Measurements from ENCODE around the gene HCCS. TPM values are rescaled to one million over a fixed set of nuclear protein-coding genes. Genes with fewer than 3 reads are reported as not detected.
"Not testable (repeated sequence)": the region's sequence is repeated elsewhere in the genome, so short reads cannot be mapped to it uniquely, and the experiment has no call there.

Gene HCCS
- total RNA-seq, 1 donor from 2014 or later = 57.7 TPM

DNA sequence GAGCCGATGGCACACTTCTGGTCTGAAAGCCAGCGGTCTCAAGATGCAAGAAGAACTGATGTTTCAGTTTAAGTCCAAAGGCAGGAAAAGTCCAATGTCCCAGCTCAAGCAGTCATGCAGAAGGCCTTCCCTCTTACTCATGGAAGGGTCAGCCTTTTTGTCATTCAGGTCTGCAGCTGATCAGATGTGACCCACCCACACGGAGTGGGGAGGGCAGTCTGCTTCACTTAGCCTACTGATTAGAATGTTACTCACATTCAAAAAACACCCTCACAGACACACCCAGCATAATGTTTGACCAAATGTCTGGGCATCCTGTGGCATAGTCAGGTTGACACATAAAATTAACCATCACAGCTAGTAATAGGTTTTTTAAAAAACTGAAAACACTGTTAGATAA lies 6.6 kb downstream of the HCCS start:
- DNase-seq (no peak), ATAC-seq (no peak)
- intact Hi-C loops (cut with micrococcal nuclease) = no loop called here

DNA sequence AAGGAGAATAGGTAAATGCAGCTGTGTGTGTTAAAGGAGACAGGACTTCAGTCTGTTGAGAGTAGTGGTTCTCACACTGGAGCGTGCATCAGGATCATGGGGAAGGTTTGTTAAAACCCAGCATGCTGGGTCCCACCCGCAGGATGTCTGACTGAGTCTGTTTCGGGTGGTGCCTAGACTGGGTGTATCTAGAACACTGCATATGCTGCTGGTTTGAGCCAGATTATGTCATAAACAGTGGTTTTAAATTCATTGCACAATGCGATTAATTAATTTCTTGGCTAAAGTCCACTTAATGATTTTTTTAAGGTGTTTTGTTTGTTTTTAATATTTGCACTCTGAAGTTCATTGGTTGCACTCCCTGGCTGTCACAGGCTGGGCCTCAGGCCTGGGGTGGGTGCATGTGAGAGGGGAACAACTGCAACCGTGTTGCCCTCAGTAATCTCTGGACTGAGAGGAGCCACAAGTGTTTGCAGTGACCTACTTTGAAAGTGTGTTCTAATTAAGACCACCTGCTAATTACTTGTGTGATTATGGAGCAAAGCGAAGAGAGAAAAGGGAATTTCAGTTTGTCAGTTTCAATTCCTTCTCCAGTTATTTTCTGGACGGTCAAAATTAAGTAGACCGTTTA lies 8.3 kb downstream of the HCCS start:
- intact Hi-C loops (cut with micrococcal nuclease) = no loop called here
- DNase-seq (no peak), ATAC-seq (no peak)

DNA sequence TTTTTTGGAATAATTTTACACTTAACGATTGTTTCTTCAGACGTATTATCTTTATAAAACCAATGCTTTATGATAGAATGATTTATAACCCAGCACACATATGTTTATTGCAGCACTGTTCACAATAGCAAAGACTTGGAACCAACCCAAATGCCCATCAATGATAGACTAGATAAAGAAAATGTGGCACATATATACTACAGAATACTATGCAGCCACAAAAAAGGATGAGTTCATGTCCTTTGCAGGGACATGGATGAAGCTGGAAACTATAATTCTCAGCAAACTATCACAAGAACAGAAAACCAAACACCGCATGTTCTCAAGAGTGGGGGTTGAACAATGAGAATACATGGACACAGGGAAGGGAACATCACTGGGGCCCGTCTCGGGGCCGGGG lies 12.0 kb downstream of the HCCS start:
- DNase-seq; ATAC-seq; intact Hi-C loops (cut with micrococcal nuclease): not testable (repeated sequence)

DNA sequence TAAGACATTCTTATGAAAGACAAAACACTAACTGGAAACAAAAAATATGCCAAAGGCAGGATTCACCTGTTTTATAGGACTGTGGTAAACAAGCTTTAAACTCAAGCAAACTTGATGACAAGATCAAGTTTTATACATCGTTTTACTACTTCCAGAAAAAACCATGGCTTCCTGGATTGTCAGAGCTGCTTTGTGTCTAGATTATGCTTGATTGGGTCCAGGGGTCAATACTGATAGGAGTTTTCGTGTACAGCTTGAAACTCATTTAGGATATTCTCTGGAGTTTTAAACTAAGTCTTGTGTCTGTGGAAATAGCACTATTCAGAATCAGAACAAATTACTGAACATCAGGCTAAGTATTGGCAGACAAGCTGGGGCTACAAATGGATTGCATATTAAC lies 13.0 kb downstream of the HCCS start:
- DNase-seq (no peak), ATAC-seq (no peak)
- intact Hi-C loops (cut with micrococcal nuclease) = no loop called here

DNA sequence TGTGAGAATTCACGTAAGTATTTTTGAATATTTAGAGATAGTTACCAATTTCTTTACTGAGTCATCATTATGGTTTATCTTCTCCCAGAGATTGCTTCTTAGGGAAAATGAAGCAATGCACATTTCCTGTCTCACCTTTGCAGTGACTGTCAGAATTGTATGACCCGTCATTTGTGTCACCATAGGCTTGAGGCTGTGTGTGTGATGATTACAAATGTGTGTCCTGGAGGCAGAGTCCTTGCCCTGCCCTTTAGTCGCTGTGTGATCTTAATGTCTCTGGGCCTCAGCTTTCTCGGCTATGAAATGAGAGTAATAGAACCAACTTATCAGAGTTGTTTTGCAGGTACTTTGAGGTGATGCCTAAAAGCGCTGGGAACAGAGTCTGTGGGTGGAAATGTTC lies 13.9 kb downstream of the HCCS start:
- ATAC-seq = no peak
- DNase-seq = no peak
- intact Hi-C loops (cut with micrococcal nuclease) = no loop called here

DNA sequence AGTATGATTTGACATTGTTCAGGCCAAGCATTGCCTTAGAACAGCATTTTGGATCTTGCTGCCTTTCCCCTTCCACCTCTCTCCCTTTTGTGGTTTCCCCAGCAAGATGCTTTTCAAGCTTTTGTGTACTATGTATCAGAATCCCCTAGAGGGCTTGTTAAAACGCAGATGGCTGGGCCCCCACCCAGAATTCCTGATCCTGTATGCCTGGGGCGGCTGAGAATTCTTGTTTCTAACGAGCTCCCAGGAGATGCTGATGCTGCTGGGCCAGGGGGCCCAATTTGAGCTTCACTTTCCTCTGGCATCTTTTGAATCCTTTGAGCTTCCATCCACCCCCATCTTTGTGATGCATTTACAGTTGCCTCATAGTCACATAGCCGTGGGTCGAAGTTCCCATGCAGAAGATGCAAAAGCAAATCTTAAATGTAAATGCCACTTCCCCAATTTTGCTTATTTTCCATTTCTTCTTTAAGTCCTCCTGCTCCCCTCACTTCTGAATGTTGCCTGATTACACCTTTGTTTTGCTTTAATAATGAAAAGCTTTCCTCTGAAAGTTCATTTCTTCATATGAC lies 18.5 kb downstream of the HCCS start:
- intact Hi-C loops (cut with micrococcal nuclease) = no loop called here
- ATAC-seq (no peak), DNase-seq (no peak)

DNA sequence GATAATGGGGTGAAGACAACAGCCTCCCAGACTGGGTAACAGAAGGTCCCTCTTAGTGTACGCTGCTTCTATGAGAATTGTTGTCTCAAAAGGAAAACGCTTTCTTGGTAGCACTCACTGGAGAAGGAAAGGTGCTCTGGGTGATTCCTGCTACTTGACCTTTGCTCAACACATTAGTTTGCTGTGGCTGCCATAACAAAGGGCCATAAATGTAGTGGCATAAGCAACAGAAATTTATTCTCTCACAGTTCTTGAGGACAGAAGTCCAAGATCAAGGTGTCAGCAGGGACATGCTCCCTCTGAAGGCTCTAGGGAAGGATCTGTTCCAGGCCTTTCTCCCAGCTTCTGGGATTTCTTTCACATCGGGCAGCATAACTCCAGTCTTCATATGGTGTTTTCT lies 19.0 kb downstream of the HCCS start:
- ATAC-seq = no peak
- intact Hi-C loops (cut with micrococcal nuclease) = no loop called here
- DNase-seq = no peak

DNA sequence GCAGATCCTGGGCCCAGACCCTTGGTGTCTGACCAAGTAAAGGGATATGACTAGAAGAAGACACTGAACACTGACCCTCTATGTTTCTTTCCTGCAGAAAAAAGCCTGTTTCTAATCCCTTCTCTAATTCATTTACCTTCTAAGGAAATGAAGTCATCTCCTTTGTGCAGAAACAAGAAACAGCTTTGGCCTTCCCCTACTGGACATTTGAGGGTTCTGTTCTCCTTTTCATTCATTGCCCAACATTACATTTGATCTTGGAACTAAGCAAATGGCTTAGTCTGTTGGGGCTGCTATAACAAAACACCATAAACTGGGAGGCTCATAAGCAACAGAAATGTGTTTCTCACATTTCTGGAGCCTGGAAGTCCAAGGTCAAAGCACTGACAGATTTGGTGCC lies 20.0 kb downstream of the HCCS start:
- DNase-seq (no peak), ATAC-seq (no peak)
- intact Hi-C loops (cut with micrococcal nuclease) = no loop called here

DNA sequence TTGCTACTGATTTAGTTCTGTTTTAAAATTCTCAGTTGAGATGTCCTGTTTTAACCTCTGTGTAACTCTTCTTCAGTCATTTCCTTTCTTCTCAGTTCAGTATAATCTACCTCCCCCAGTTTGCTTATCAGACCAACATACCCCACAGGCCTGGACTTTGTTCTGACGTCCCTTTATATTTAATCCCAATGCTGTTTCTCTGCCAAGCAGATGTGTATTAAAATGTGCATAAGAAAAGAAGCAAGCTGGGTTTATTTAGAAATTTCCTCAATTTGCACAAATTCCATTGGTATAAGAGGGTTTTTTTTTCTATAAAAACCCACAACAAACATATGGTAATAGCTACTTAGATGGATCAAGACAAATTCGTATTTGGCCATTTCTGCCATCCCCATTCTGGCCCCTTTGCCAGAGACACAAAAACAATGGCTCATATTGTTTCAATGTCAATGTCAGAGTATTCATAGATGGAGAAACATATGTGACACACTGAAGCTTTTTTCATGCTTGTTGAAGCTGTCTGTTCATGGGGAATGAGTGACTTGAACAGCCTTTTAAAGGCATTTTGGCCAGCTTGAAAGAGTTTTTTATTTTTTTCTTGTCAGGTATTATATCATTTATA lies 24.5 kb downstream of the HCCS start:
- ATAC-seq (no peak), DNase-seq (no peak)
- intact Hi-C loops (cut with micrococcal nuclease) = no loop called here

DNA sequence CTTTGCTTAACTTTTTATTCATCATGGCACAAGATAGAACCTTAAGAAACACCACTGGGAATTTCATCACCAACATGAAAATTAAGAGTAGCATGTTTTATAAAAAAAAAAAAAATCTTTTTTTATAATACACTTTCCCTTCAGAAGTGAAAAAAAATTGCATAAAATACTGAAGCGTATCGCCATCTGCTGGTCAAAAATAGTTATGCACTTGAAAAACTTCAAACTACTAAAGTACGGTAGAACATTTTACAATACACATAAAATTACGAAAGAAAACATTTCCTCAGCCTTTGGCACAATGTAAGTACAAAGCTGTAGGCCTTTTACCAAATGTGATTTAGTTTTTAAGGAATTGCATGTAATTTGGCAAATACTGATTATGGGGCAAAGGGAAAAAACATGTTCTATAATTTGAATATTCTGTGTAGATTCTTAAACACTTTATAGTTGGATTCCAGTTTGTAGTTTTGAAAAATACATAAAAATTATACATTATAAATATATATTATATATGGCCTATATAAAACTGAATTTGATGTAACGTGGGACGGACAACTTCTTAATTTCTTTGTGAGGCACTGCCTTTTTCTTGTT lies 26.5 kb downstream of the HCCS start:
- intact Hi-C loops (cut with micrococcal nuclease) = no loop called here
- ATAC-seq (no peak), DNase-seq (no peak)

DNA sequence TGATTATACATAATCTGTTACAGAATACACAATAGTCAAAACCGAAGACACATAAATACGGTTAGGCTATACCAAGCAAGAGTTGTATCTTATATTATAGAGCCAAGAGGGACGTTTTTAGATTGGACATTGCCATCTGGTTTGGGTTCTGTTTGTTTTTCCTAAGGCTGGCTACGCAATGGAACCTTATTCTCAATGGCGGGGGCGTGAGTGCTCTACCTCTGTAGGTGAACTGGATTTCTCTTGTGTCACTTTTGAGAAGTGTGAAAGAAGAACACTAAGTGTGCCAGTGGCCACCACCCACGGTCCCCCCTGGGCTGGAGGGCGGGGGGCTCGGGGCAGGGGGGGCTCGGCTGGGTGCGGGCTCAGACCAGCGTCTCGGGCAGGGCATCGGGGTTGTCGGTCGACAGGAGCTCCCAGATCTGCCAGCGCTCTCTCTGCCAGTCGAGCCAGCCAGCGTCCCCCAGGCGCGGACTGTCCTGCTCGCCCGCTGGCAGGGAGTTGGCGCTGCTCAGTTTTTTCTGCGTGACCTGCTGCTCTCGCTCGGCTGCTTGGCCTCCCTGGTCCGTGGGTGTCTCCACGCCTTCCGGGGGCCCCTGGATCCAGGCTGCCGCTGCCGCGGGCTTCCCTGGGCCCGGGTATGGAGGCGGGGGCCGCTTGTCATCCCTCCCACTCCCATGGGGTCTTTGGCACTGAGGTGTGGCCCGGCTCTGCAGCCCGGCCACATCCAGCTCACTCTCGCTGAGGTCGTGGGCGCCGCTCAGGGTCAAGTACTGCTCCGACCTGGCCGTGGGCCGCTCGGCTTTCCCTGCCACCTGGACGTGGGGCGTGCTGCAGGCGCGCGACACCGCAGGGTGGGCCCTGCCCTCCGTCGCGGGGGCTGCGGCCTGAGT lies 27.6 kb downstream of the HCCS start:
- intact Hi-C loops (cut with micrococcal nuclease) = no loop called here
- no peak for DNase-seq
- no peak for ATAC-seq

DNA sequence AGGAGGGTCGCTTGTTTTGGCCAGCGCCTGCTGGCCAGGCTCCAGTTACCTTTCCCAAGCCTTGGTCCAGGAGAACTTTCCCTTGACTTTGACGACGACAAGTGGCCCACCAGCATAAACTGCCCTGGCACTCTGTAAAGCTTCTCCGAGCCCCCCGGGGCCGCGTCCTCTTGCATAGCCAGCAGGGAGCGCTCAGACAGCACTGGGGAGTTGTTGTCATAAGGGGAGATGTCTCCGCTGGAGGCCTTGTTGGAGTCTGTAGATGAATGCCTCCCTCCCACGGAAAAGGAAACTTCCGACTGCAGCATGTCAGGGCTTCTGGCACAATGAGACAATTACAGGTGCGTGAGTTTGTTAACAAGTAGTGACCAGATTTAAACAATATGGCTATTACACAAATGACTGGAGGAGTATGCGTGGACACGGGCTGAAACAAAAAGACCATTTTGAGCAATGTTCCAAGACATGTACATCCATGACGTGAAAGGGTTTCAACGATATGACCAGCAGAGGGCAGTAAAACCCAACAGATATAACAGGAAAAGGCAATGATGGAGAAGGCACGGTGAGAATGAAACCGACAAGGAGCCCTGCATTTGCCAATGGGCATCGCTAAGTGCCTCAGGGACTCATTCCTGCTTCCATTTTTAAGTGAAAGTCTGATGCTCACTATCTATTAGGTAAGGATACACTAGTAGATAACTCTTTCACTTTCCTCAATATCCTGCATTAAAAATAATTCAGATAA lies 33.0 kb downstream of the HCCS start:
- ATAC-seq (peak; percentile 71), DNase-seq (no peak)
- intact Hi-C loops (cut with micrococcal nuclease) = no loop called here

DNA sequence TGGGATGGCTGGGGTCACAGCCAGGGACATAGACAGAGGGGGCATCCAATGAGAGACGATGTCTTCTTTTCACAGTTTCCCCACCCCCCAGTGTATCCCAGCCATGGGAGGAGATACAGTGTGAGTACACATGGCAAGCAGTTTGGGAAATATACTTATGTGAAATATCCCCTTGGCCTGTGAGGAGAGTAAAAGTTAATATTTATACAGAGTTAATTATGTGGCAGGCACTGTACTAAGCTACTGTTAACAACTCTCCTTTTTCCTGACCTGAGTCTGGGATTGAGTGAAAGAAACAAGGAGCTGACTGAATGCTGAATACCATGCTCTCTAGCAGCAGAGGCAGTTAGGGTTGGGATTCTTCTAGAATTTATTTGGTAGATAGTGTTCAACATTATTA lies 35.3 kb downstream of the HCCS start:
- intact Hi-C loops (cut with micrococcal nuclease) = no loop called here
- ATAC-seq = no peak
- no peak for DNase-seq

DNA sequence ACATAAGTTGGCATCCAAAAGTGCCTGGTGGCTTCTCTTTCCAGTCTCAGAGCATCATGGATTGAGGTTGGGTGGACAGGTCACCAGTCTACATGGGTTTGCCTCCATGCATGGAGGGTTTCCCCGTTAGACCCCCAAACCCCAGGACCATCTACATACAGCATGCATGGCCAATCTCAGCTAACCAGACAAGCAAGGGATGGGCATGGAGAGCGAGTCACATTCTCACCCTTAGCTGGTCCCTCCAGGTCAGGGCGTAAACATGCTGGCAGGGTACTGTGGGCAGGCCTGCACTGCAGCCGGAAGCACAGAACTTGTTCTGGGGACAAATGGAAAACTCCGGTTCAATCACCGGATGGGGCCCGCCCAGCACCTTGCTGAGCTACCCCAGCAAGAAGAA lies 37.3 kb downstream of the HCCS start:
- intact Hi-C loops (cut with micrococcal nuclease) = no loop called here
- ATAC-seq (no peak), DNase-seq (no peak)

DNA sequence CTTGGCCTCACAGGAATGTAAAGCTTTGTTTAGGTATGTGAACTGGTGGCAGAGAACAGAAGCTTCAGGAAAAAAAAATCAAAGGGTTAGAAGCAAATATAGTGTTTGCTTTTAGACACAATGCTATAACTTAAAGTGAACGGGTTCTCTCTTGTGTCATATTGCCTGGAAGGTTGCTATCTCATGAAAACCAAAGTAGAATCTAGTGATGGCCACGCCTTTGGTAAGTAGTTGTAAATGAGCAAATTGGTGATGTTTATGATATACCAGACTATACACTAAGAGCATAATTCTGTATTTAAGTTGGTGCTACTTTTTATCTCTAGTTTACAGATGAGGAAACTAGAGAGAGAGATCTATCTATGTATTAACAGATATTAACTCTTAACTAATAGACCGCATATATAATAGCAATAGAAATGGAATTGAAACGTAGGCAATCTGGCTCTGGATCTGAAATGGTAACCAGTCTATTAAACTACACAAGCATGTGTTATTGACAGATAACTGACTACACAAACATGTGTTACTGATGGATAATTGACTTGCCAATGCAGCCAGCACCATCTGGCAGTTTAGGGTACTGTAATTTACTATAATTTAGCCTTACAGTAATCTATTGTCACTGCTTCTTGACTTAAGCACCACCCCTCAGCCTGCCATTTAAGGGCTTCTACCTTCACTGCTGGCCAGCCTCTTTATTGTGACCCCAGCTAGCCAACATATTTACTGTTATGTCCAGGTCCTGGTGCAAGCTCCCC lies 40.8 kb downstream of the HCCS start:
- DNase-seq (no peak), ATAC-seq (no peak)
- intact Hi-C loops (cut with micrococcal nuclease) = no loop called here

DNA sequence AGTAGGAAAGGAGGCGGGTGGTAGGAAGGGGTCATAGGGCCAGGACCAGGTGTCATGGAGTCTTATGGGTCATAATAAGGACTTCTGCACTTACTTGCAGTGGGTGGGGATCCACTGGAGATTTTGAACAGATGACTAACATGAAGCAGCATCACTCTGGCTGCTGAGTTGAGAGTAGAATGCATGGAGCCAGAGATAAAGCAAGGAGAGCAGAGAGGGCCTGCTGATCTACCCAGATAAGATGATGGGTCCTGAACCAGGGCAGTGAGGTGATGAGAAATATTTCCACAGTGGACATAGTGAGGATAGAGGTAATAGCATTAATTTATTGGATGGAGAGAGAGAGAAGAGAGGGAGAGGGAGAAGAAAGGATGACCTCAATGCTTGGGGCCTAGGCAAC lies 48.0 kb downstream of the HCCS start:
- intact Hi-C loops (cut with micrococcal nuclease) = no loop called here
- no peak for DNase-seq

DNA sequence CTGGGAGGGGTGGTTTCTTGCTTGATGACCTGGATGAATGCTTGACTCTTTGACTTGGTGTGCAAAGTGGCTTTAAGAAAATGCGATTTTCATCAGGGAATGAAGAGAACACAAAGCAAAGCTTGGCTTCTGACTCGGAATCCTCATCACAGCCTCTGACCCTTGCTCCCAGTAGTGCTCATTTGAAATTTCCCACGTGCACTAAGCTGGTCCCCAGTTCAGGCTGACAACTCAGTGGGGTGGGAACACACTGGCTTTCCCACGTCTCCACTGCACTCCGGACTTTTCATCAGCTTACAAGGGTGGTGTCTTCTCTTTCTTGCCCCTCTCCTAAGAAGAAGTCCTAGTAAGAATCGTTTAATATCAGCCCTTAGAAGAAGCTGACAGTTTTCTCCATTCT lies 53.3 kb downstream of the HCCS start:
- intact Hi-C loops (cut with micrococcal nuclease) = no loop called here
- ATAC-seq (peak; percentile 43), DNase-seq (no peak)

More for the DNA sequence above, 48.0 kb downstream of the HCCS start:
- no peak for ATAC-seq

DNA sequence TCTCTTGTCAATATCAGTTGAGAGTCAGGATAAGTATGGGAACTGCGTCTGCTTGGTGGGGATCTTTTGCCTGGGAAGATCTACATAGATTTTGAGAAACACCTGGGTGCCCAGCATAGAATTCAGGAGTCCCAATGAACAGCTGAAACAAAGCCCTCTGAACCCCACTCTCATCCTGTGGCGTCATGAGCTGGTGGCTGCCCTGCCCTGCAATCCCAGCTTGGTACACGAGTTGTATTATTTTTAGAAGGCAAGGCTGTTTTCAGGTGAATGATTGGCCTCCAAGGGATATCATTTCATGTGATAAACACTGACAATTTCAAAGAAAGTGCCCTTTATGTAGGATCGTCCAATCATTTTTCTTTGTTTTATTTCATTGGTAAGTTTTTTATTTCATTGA lies 60.8 kb downstream of the HCCS start:
- ATAC-seq (no peak), DNase-seq (no peak)
- intact Hi-C loops (cut with micrococcal nuclease) = no loop called here

All from left ventricle myocardium superior (tissue), 1 donor.